A549 treated with GW870086 at 1 μM for 4 hours (cell line): ENCODE data around the gene NXT2. TPM values are rescaled to one million over a fixed set of nuclear protein-coding genes. Genes with fewer than 3 reads are reported as not detected.

ENCODE experiments used
- total RNA-seq: library from RNA; stranded (reverse); fragments of 200-300 nt; extraction: Qiagen RNA extraction; gene quantifications from 5 replicates; pipeline ENCODE4 v1.2.3, GENCODE V29; 2022; ENCODE audit warnings: low read depth

The NXT2 gene
- 8.5 to 11.5 TPM (median 9.9 TPM) in 5 replicates for total RNA-seq

GRCh38 chrX:109536439-109537323 is at the start of gene NXT2:
Gene NXT2, plus strand, starts transcription at chrX:109536844. Its CDS starts 163 bp downstream, at chrX:109537007.

Other genes starting within 250 kb of the NXT2 start
- gene GUCY2F, start 54.8 kb upstream of the NXT2 start, total RNA-seq = not detected in 5 replicates
- gene KCNE5, start 88.3 kb downstream of the NXT2 start, total RNA-seq = 0.09 to 0.22 TPM (median 0.11 TPM) in 3 of 5 replicates, not detected in the others
- gene ACSL4, start 196.4 kb downstream of the NXT2 start, total RNA-seq = 18.3 to 28.0 TPM (median 25.6 TPM) in 5 replicates